Esophagus (tissue), 2 donors: ENCODE measurements around the gene RNFT1. TPM values are rescaled to one million over a fixed set of nuclear protein-coding genes. Genes with fewer than 3 reads are reported as not detected.
"Not testable (repeated sequence)": the region's sequence is repeated elsewhere in the genome, so short reads cannot be mapped to it uniquely, and the experiment has no call there.

Experiments used
- H3K27ac ChIP-seq, 2 donors: one replicate each; pipeline ENCODE4 v1.5.1; 2013; ENCODE audit warnings: low read depth in 2 of 2, mild to moderate bottlenecking in 2 of 2, inconsistent platforms in 1 of 2, low read length in 1 of 2, moderate library complexity in 1 of 2
- H3K27me3 ChIP-seq, 2 donors: one replicate each; pipeline ENCODE4 v1.6.1; 2013; ENCODE audit warnings: low read length in 2 of 2, control low read depth in 1 of 2, mild to moderate bottlenecking in 1 of 2; ENCODE audit not compliant: insufficient read depth in 2 of 2, control insufficient read depth in 1 of 2
- H3K36me3 ChIP-seq, 2 donors: one replicate each; pipeline ENCODE4 v1.6.1; 2013; ENCODE audit warnings: low read length in 1 of 2; ENCODE audit not compliant: control insufficient read depth in 2 of 2, insufficient read depth in 2 of 2
- H3K4me1 ChIP-seq, 2 donors: one replicate each; pipeline ENCODE4 v1.6.1; 2013; ENCODE audit warnings: low read length in 1 of 2; ENCODE audit not compliant: control insufficient read depth in 2 of 2, insufficient read depth in 2 of 2
- H3K4me3 ChIP-seq, 2 donors: one replicate each; pipeline ENCODE4 v1.5.1; 2013; ENCODE audit warnings: low read length in 2 of 2, mild to moderate bottlenecking in 2 of 2, low read depth in 1 of 2, moderate library complexity in 1 of 2
- H3K9me3 ChIP-seq, 2 donors: one replicate each; pipeline ENCODE4 v1.6.1; 2013; ENCODE audit warnings: mild to moderate bottlenecking in 2 of 2, low read depth in 1 of 2, low read length in 1 of 2, moderate library complexity in 1 of 2; ENCODE audit not compliant: control insufficient read depth in 2 of 2, insufficient read depth in 1 of 2
- WGBS, 2 donors: extraction: QIAGEN DNeasy Blood & Tissue Kit; methylation state at CpG; one replicate each; pipeline ENCODE4 v1.1.7; 2013; 5-methylcytosine and 5-hydroxymethylcytosine counted together
- polyA plus RNA-seq, 2 donors: library from polyadenylated mRNA; stranded (reverse); fragments of 200-250 nt; gene quantifications; one replicate each; pipeline ENCODE4 v1.2.3, GENCODE V29; 2013
- donor health status: healthy with polysubstance abuse.
- donor health status: Bipolar disorder and iron deficiency.

Gene RNFT1
- polyA plus RNA-seq, 2 donors = 9.8 to 10.3 TPM

DNA sequence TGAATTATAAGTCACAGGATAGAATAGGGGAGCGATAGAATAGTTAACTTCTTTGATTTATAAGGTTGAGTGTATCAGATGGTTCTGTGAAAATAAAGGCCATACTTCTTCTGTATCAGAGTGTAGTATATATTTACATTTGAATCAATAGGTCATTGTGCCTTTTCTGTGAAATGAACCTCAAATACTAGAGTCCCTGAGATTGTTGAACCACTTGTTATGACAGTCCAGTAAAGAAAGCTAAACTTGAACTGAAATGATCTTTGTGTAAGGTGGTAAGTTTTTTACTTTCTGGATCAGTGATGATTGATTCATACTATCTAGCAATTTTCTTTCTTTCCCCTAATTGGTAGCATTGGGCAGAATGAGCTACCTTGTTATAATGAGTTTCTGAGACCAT is 31.2 kb downstream of the RNFT1 start:
- not testable (repeated sequence) for H3K27me3 ChIP-seq, H3K4me1 ChIP-seq, H3K27ac ChIP-seq, H3K4me3 ChIP-seq, H3K9me3 ChIP-seq, H3K36me3 ChIP-seq
- 95 to 100% methylated on average over 1 of the region's 1 CpG for WGBS, 2 donors

DNA sequence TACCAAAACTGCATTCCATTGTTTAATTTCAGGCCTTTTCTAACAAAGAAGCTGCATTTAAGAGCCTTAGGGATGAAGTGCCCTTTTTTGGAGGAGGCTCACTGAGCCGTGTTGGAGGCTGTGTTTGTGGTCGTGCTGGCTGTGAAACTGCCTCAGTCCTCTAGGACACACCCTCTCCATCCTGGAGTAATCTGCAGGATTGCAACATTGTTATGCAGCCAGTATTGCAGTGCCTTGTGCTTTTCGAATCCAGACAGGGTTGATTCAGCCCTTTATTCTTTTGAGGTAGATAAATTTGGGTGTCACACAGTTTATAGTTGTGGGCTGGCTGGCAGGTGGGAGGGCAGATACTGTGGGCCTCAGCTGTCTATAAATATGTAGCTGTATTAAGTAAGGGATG is 33.8 kb downstream of the RNFT1 start:
- not testable (repeated sequence) for H3K9me3 ChIP-seq, H3K36me3 ChIP-seq, H3K27me3 ChIP-seq, H3K4me3 ChIP-seq, H3K27ac ChIP-seq, H3K4me1 ChIP-seq
- WGBS, 2 donors = 42 to 49% methylated on average over 3 of the region's 3 CpGs

DNA sequence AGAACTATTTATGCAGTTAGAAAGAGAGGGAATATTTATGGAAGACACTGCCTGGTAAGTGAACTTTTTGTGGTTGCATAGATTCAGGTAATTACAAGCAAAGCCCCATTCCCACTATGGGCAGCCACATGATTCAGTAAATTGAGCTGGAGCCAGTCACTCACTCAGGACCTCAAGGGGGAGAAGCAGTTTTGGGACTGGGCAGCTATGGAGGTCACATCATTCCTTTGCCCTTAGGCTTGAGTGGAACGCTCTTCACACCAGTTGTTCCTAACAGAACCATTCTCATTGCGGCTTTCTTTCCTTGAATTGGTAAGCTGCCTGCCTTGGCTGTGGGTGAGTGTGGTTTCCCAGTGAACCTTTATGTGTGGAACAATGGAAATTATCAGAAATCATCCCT is 34.4 kb downstream of the RNFT1 start:
- 98 to 100% methylated on average over 2 of the region's 2 CpGs for WGBS, 2 donors
- not testable (repeated sequence) for H3K4me3 ChIP-seq, H3K36me3 ChIP-seq, H3K27me3 ChIP-seq, H3K4me1 ChIP-seq, H3K9me3 ChIP-seq, H3K27ac ChIP-seq

DNA sequence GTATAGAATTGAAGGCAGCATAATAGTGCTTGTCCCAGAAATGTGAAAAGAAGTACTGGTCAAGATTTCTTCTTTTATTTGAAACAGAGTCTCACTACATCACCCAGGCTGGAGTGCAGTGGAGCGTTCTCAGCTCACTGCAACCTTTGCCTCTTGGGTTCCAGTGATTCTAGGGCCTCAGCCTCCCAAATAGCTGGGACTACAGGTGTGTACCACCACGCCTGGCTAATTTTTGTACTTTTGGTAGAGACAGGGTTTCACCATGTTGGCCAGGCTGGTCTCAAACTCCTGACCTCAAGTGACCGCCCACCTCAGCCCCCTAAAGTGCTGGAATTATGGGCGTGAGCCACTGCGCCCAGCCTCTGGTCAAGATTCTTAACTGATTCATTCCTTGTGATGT is 43.9 kb downstream of the RNFT1 start:
- 94 to 98% methylated on average over 5 of the region's 5 CpGs for WGBS, 2 donors
- not testable (repeated sequence) for H3K9me3 ChIP-seq, H3K27me3 ChIP-seq, H3K36me3 ChIP-seq, H3K4me1 ChIP-seq, H3K27ac ChIP-seq, H3K4me3 ChIP-seq

DNA sequence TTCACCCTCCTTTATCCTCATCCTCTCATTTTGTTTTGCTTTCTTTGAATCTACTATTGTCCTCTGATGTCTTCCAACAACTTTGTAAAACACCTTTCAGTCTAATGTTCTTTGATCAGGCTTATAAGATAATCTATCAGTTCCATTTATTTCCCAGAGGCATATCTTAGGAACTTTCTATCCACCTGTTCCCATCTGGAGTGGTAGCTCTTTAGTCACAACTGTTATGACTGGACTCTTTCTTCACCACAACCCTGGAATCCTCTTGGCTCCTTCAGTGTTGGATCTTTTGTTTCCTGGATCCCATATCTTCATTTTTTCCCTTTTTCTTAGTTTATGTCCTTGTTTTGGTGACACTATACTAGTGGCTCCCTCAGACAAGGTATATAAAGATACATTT is 48.1 kb downstream of the RNFT1 start:
- Histone ChIP-seq H3K27me3 (no peaks in the 10 kb centered on the region), H3K4me1 (no peaks in the 10 kb centered on the region), H3K27ac (no peak overlapping the region), H3K9me3 (no peaks in the 10 kb centered on the region), H3K4me3 (no peak overlapping the region), H3K36me3 (peaks cover 0 to 11% of the 10 kb centered on the region in 2 donors)

DNA sequence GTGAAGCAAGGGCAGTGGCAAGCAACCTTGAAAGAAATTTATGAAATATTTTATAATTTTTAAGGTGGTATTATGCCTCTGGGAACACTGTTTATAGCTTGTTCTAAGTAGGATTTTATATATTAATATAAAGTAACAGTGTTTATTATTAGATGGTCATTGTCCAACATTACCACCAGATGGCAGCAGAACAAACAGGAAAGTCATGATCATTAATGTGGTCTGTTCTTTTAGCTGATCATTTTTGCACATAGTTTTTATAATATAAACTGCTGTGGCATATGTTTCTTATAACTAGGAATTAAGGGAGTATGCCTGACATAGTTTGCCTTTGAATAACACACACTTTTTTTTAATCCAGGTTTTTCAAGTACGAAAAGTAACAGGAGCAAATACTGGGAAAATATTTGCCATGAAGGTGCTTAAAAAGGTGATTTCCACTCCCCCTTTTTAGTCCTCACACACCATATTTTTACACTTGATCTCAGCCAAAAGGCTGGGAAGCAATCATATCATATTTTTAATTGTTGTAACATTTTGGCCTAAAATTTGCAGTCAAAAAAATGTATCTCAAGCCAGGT is 50.2 kb downstream of the RNFT1 start:
- H3K4me1 ChIP-seq = no peaks in the 10 kb centered on the region
- no peaks in the 10 kb centered on the region for H3K9me3 ChIP-seq
- peaks cover 0 to 11% of the 10 kb centered on the region in 2 donors for H3K36me3 ChIP-seq
- H3K4me3 ChIP-seq = no peak overlapping the region
- no peak overlapping the region for H3K27ac ChIP-seq
- no peaks in the 10 kb centered on the region for H3K27me3 ChIP-seq
- 66 to 70% methylated on average over 1 of the region's 1 CpG for WGBS, 2 donors

DNA sequence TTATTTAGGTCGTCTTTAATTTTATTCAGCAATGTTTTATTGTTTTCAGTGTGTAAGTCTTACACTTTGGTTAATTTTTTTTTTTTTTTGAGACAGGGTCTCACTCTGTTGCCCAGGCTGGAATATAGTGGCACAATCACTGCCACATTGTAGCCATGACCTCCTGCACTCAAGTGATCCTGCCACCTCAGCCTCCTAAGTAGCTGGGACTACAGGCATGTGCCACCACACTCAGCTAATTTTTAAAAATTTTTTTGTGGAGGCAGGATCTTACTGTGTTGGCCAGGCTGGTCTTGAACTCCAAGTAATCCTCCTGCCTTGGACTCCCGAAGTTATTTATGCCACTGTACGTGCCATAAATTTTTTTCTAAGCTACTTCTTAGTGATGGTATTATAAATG is 57.1 kb downstream of the RNFT1 start:
- 91 to 94% methylated on average over 3 of the region's 3 CpGs for WGBS, 2 donors

DNA sequence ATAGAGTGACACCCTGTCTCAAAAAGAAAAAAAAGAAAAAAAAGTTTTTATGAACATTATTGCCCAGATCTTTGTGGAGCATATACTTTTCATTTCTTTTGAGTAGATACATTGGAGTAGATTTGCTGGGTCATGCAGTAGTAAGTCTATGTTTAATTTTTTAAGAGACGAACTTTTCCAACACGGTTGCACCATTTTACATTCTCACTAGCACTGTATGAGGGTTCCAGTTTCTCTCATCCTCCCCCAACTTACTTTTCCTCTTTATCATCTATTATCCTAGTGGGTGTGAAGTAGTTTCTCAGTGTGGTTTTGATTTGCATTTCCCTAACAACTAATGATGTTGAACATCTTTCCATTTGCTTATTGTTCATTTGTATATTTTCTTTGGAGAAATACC is 61.1 kb downstream of the RNFT1 start:
- no peaks in the 10 kb centered on the region for H3K9me3 ChIP-seq
- H3K27ac ChIP-seq = no peak overlapping the region
- H3K4me3 ChIP-seq = no peak overlapping the region
- H3K4me1 ChIP-seq = no peaks in the 10 kb centered on the region
- H3K36me3 ChIP-seq = no peaks in the 10 kb centered on the region
- no peaks in the 10 kb centered on the region for H3K27me3 ChIP-seq
- 81 to 82% methylated on average over 2 of the region's 2 CpGs for WGBS, 2 donors

More for the DNA sequence above, 57.1 kb downstream of the RNFT1 start:
- H3K27me3 ChIP-seq = no peaks in the 10 kb centered on the region
- H3K36me3 ChIP-seq = no peaks in the 10 kb centered on the region
- no peaks in the 10 kb centered on the region for H3K4me1 ChIP-seq
- no peak overlapping the region for H3K27ac ChIP-seq
- H3K4me3 ChIP-seq = no peak overlapping the region
- H3K9me3 ChIP-seq = no peaks in the 10 kb centered on the region

Other genes with a start within 250 kb of the RNFT1 start
- 1 to 10 TPM; 7.1 to 8.4 TPM for gene TUBD1, start 71.8 kb downstream of the RNFT1 start, polyA plus RNA-seq
- gene RPS6KB1, start 71.6 kb downstream of the RNFT1 start, polyA plus RNA-seq = 10 to 100 TPM; 13.2 to 13.5 TPM
- gene HEATR6, start 114.2 kb upstream of the RNFT1 start, polyA plus RNA-seq = 1 to 10 TPM; 4.2 to 5.9 TPM
- 1 to 10 TPM in 1 of 2 donors, under 1 TPM in 1; 0.45 to 1.5 TPM for gene CA4, start 185.2 kb upstream of the RNFT1 start, polyA plus RNA-seq